ACC112 (cell line): Measurements from ENCODE around the gene C17orf67.

Source experiments
- H2AFZ ChIP-seq: fragments of 200-600 bp; sonication (generic); one replicate; pipeline ENCODE4 v1.6.0; 2017; ENCODE audit warnings: antibody characterized with exemption, low read length; ENCODE audit not compliant: unreplicated experiment
- H3K27ac ChIP-seq: fragments of 200-600 bp; sonication (generic); 2 replicates; pipeline ENCODE4 v1.5.1; 2014; ENCODE audit warnings: low read depth, mild to moderate bottlenecking, antibody characterized with exemption, low read length, moderate library complexity
- H3K27me3 ChIP-seq: fragments of 200-600 bp; sonication (generic); 2 replicates; pipeline ENCODE4 v1.6.1; 2014; ENCODE audit warnings: mild to moderate bottlenecking, antibody characterized with exemption, low read length, moderate library complexity, mixed read lengths; ENCODE audit not compliant: insufficient read depth
- H3K36me3 ChIP-seq: fragments of 200-600 bp; sonication (generic); 2 replicates; pipeline ENCODE4 v1.6.1; 2016; ENCODE audit warnings: mild to moderate bottlenecking, antibody characterized with exemption, low read length, moderate library complexity, mixed read lengths; ENCODE audit not compliant: insufficient read depth
- H3K4me1 ChIP-seq: fragments of 200-600 bp; sonication (generic); one replicate; pipeline ENCODE4 v1.6.1; 2016; ENCODE audit warnings: low read length, mixed read lengths; ENCODE audit not compliant: insufficient read depth, unreplicated experiment, control insufficient read depth
- H3K4me3 ChIP-seq: fragments of 200-600 bp; sonication (generic); 2 replicates; pipeline ENCODE4 v1.5.1; 2014; ENCODE audit warnings: mild to moderate bottlenecking, low read depth, low read length
- H3K79me2 ChIP-seq: fragments of 200-600 bp; sonication (generic); one replicate; pipeline ENCODE4 v1.6.0; 2016; ENCODE audit warnings: low read length; ENCODE audit not compliant: control insufficient read depth, unreplicated experiment, insufficient read depth

The C17orf67 gene

DNA sequence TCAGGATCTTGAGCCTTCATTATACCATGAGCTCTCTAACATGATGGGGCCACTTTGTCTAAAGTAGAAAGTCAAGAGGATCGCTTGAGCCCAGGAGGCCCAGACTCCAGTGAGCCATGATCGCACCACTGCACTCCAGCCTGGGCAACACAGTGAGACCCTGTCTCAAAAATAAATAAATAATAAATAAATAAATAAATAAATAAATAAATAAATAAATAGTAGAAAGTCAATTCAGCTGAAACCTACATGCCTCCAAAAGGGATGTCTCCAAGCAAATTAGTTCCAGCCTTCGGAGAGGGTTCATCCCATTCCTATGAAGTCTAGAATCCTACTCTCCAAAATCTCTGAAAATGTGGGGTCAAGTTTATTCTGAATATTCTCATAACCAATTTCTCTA lies 26.0 kb downstream of the C17orf67 start:
- H3K27me3 ChIP-seq, result no peaks in the 10 kb centered on the region
- no peak overlapping the region for H3K4me3 ChIP-seq
- H3K79me2 ChIP-seq, result no peaks in the 10 kb centered on the region
- no peak overlapping the region for H3K27ac ChIP-seq
- no peaks in the 10 kb centered on the region for H3K4me1 ChIP-seq
- H3K36me3 ChIP-seq, result no peaks in the 10 kb centered on the region
- no peak overlapping the region for H2AFZ ChIP-seq

DNA sequence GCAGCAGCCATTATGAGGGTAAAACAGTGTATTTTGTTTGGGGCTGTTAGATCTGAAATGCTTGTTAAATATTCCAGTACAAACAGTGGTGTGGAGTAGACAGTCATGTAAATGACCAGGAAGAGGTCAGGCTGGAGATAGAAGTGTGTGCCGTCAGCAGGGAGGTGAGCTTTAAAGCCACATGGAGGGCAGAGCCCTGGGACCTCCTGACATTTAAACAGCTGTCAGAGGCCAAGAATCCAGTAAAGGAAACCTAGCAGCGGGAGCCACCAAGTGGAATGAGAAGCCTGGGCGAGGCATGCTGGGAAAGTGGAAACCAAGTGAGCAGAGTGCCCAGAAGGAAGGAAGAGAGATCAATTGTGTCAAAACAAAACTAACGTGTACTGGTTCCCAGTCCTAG lies 26.8 kb downstream of the C17orf67 start:
- Histone ChIP-seq H3K4me1 (no peaks in the 10 kb centered on the region), H3K27me3 (no peaks in the 10 kb centered on the region), H3K4me3 (no peak overlapping the region), H2AFZ (no peak overlapping the region), H3K27ac (no peak overlapping the region), H3K79me2 (no peaks in the 10 kb centered on the region), H3K36me3 (no peaks in the 10 kb centered on the region)

DNA sequence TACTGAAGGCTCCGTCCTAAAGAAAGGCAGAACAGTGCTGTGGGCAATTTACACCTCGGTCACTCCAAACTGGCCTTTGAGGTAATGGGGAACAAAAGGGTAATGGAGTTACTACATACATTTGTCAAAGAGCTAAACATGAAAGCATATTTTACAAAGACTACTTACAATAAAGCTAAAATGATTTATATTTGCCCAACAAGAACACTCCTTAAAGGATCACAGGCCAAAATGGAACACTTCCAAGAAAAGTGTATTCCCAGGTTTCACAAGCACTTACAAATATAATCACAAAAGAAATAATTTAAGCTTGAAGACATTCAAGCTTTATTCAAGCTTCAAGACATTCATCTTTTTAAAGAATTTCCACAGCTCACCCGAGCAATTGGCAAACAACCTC lies 29.3 kb downstream of the C17orf67 start:
- no peak overlapping the region for H2AFZ ChIP-seq
- no peaks in the 10 kb centered on the region for H3K27me3 ChIP-seq
- H3K27ac ChIP-seq, result no peak overlapping the region
- no peaks in the 10 kb centered on the region for H3K4me1 ChIP-seq
- no peaks in the 10 kb centered on the region for H3K79me2 ChIP-seq
- no peaks in the 10 kb centered on the region for H3K36me3 ChIP-seq
- no peak overlapping the region for H3K4me3 ChIP-seq

DNA sequence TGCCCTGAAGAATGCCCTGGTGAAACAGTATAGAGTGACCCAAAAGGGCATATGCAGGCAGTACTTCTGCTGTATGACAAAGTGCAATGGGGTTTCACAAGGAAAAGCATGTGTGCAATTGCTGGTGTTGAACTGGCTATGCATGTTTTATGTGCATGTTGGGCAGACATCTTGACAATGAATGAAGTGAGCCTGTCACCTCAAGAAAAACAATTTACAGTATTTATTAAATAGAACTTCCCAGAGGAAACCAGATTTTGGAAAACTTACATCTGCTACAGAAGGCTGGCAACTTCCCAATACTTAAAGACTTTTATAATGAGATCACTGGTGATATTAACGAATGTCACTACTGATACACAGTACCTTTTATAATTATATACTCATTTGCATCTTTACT lies 30.6 kb downstream of the C17orf67 start:
- Histone ChIP-seq H3K27ac (no peak overlapping the region), H3K4me3 (no peak overlapping the region), H3K79me2 (no peaks in the 10 kb centered on the region), H3K36me3 (no peaks in the 10 kb centered on the region), H3K27me3 (no peaks in the 10 kb centered on the region), H2AFZ (no peak overlapping the region), H3K4me1 (no peaks in the 10 kb centered on the region)

GRCh38 chr17:56801459-56802178 lies 32.1 kb downstream of the C17orf67 start:
- no peaks in the 10 kb centered on the region for H3K79me2 ChIP-seq
- H2AFZ ChIP-seq, result no peak overlapping the region
- no peaks in the 10 kb centered on the region for H3K36me3 ChIP-seq
- H3K4me1 ChIP-seq, result no peaks in the 10 kb centered on the region
- H3K4me3 ChIP-seq, result no peak overlapping the region
- no peaks in the 10 kb centered on the region for H3K27me3 ChIP-seq
- H3K27ac ChIP-seq, result no peak overlapping the region

DNA sequence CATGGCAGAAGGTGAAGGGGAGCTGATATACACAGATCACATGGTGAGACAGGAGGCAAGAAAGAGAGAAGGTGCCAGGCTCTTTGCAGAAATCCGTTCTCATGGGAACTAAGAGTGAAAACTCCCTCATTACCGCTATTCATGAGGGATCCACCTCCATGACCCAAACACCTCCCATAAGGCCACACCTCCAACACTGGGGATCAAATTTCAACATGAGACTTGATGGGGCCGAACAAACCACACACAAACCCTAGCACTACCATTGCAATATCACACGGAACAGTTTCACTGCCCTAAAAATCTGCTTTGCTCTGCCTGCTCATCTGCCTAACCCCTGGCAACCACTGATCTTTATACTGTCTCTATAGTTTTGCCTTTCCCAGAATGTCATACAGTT lies 34.8 kb downstream of the C17orf67 start:
- Histone ChIP-seq H2AFZ (no peak overlapping the region), H3K4me3 (no peak overlapping the region), H3K27me3 (no peaks in the 10 kb centered on the region), H3K36me3 (no peaks in the 10 kb centered on the region), H3K4me1 (no peaks in the 10 kb centered on the region), H3K27ac (no peak overlapping the region), H3K79me2 (no peaks in the 10 kb centered on the region)

GRCh38 chr17:56796536-56796935 lies 37.2 kb downstream of the C17orf67 start:
- Histone ChIP-seq H3K27ac (no peak overlapping the region), H3K27me3 (no peaks in the 10 kb centered on the region), H3K4me1 (no peaks in the 10 kb centered on the region), H3K4me3 (no peak overlapping the region), H3K36me3 (no peaks in the 10 kb centered on the region), H2AFZ (no peak overlapping the region), H3K79me2 (no peaks in the 10 kb centered on the region)

DNA sequence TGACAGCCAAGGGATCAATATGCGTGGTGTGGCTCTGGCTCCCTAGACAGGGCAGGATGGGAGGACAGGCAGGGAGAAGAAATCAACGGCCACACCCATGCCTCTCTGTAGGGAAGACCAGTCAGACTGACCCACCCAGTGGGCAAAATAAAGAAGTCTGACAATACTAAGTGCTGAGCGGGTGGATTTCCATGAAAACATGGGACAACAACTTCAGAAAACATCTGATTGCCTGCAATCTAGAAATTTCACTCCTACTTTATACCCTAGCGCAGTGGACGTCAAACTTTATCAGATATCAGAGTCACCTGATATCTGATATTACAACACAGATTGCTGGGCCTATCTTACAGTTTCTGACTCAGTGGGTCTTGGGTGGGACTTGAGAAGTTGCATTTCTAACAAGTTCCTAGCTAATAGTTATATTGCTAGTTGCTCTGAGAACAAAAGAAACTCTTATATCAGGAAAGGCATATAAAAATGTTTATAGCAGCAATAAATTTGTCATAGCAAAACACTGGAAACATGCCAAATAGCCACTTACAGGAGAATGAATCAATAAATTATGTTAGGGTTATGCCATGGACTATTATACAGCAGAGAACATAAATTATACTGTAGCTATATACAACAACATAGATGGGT lies 38.4 kb downstream of the C17orf67 start:
- H3K4me3 ChIP-seq, result no peak overlapping the region
- no peaks in the 10 kb centered on the region for H3K36me3 ChIP-seq
- no peaks in the 10 kb centered on the region for H3K4me1 ChIP-seq
- no peak overlapping the region for H3K27ac ChIP-seq
- H3K79me2 ChIP-seq, result no peaks in the 10 kb centered on the region
- H2AFZ ChIP-seq, result no peak overlapping the region
- H3K27me3 ChIP-seq, result no peaks in the 10 kb centered on the region

DNA sequence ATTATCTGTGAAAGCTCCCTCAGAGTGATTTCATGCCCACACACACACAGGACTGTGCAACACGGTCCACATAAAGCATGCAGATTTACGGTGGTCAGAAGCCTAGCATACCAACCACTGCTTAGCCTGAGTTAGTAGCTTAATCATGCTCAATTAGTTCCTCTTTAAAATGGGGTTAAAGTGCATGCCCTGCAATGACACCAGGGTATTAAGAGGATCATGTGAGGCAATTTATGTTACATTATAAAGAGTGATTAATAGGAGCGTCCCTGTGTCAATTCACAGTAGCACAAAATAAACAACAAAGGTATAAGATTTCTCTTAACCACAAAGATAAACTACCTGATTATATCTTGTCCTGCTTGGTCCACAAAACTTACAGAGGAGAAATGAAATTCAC lies 39.8 kb downstream of the C17orf67 start:
- Histone ChIP-seq H3K27ac (no peak overlapping the region), H2AFZ (no peak overlapping the region), H3K36me3 (no peaks in the 10 kb centered on the region), H3K4me3 (no peak overlapping the region), H3K4me1 (no peaks in the 10 kb centered on the region), H3K27me3 (no peaks in the 10 kb centered on the region), H3K79me2 (no peaks in the 10 kb centered on the region)

DNA sequence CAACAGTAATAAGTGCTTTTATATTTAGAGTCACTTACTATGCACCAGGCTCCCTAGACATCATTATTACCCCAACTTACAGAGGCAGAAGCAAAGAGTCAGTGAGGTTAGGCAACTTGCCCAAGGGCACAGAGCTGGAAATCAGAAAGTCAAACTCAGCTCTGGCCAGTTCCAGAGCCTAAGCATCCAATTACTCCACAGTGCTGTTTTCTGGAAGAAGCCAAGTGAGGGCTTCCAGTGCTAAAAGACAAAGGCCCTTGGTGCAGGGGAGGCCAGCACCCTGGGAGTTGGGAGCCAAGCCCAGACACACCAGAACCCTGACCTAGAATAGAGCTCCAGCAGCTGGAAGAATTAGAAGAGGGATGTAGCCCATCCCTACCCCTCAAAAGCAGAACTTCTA lies 40.2 kb downstream of the C17orf67 start:
- no peak overlapping the region for H2AFZ ChIP-seq
- no peaks in the 10 kb centered on the region for H3K27me3 ChIP-seq
- H3K36me3 ChIP-seq, result no peaks in the 10 kb centered on the region
- no peaks in the 10 kb centered on the region for H3K79me2 ChIP-seq
- H3K4me3 ChIP-seq, result no peak overlapping the region
- no peaks in the 10 kb centered on the region for H3K4me1 ChIP-seq
- no peak overlapping the region for H3K27ac ChIP-seq

DNA sequence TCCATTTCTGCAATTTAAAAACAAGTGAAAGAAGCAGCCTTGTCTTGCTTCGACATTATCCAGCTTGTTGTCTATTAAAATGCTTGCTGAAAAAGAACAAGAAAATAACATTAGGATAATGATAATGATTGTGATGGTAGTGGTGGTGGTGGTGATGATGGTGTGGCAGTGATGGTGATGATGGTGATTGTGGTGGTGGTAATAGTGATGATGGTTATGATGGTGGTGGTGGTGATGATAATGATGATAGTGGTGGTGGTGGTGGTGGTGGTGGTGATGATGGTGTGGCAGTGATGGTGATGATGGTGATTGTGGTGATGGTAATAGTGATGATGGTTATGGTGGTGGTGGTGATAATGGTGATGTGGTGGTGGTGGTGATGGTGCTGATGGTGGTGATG lies 41.5 kb downstream of the C17orf67 start:
- H3K4me3 ChIP-seq, result no peak overlapping the region
- no peak overlapping the region for H3K27ac ChIP-seq
- H2AFZ ChIP-seq, result no peak overlapping the region
- H3K79me2 ChIP-seq, result no peaks in the 10 kb centered on the region
- no peaks in the 10 kb centered on the region for H3K27me3 ChIP-seq
- no peaks in the 10 kb centered on the region for H3K36me3 ChIP-seq
- H3K4me1 ChIP-seq, result peaks cover 6% of the 10 kb centered on the region
